Cortex of kidney (tissue), 1 donor: Measurements from ENCODE around the gene NUDT22.

Experiments
- DNase-seq: peaks from one replicate; lab custom pipeline; 2025; lab: John Stamatoyannopoulos, UW

The NUDT22 gene

DNA sequence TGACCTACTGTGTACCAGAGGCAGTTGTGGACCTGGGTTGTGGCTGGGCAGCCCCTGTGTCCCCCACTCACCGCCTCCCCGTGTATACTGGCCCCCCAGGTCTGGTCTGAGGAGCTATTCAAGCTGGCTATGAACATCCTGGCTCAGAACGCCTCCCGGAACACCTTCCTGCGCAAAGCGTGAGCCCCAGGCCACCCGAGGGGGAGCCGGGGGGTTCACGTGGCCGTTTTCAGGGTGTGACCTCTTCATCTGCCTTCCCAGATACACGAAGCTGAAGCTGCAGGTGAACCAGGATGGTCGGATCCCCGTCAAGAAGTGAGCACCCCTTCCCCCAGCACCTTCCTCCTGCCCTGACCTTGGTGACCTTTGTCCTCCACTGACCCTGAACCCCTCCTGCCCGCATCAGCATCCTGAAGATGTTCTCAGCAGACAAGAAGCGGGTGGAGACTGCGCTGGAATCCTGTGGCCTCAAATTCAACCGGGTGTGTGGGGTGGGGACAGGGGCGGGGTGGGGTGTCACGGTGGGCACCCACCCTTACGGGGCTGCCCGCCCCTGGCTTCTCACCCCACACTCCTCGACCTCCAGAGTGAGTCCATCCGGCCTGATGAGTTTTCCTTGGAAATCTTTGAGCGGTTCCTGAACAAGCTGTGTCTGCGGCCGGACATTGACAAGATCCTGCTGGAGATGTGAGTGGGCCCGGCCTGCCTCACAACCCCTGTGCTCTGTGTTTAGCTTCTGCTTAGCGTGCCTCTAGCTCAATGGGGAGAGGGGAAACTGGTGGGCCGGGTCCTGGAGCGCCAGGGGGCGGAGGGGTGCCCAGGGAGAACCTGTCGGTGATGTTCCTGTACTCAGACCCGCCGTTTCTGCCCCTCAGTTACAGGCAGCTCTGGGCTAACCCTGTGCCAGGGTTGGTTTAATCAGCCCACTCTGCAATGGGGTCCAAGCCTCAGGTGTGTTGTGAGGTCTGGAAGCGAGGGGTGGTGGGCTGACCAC is 29.4 kb downstream of the NUDT22 start:
- DNase-seq = no peak

DNA sequence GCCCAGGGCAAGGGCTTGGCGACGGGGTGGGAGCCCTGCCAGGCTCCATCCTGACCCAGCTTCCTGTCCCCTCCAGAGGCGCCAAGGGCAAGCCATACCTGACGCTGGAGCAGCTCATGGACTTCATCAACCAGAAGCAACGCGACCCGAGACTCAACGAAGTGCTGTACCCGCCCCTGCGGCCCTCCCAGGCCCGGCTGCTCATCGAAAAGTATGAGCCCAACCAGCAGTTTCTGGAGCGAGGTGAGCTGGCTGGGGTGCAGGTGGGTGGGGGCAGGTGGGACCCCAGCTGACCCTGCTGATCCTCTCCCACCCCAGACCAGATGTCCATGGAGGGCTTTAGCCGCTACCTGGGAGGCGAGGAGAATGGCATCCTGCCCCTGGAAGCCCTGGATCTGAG is 30.2 kb downstream of the NUDT22 start:
- DNase-seq = no peak

DNA sequence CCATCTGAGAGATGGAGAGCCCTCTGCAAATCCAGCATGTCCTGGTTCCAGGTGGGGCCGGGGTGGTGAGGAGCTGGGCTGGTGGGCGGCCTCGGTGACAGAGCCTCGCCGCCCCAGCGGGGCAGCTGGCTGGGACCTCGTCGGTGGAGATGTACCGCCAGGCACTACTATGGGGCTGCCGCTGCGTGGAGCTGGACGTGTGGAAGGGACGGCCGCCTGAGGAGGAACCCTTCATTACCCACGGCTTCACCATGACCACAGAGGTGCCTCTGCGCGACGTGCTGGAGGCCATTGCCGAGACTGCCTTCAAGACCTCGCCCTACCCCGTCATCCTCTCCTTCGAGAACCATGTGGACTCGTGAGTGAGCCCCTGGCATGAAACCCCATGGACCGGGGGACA is 32.3 kb downstream of the NUDT22 start:
- no peak for DNase-seq

DNA sequence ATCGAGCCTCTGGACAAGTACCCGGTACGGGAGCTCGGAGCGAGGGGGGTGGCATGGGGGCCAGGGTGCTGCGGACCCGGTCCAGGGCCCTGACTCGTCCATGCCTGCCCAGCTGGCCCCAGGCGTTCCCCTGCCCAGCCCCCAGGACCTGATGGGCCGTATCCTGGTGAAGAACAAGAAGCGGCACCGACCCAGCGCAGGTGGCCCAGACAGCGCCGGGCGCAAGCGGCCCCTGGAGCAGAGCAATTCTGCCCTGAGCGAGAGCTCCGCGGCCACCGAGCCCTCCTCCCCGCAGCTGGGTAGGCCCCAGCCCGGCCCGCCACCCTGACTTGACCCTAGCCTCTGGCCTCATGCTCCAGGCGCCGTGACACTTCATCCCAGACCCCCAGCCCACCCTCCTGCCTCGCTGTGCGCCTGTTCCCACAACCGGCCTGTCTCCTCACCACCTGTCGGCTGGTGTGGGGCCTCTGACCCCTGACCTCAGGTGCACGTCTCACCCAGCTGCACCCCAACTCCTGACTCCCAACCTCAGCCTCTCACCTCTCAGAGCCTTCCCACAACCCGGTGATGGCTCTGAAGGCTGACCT is 33.0 kb downstream of the NUDT22 start:
- DNase-seq = no peak

DNA sequence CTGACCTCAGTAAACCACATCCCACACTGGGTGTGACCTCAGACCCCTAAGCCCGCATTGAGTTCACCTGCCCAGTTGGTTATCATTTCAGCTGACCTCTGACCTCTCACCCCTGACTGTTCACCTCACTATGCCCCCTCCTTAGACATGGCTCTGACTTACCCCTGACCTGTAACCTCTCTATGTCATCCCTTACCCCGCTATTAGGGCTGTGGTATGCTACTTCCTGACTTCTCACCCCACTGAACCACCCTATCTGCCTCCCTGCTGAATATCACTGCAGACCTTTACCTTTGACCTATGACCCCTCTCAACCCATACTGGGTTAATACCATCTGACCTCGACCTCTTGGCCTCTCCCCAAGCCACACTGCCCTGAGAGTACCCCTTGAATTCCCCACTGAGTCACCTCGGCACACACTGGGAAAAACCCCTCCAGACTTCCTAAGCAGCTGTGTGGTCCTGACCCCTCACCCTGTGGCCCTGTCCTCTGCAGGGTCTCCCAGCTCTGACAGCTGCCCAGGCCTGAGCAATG is 33.5 kb downstream of the NUDT22 start:
- no peak for DNase-seq

DNA sequence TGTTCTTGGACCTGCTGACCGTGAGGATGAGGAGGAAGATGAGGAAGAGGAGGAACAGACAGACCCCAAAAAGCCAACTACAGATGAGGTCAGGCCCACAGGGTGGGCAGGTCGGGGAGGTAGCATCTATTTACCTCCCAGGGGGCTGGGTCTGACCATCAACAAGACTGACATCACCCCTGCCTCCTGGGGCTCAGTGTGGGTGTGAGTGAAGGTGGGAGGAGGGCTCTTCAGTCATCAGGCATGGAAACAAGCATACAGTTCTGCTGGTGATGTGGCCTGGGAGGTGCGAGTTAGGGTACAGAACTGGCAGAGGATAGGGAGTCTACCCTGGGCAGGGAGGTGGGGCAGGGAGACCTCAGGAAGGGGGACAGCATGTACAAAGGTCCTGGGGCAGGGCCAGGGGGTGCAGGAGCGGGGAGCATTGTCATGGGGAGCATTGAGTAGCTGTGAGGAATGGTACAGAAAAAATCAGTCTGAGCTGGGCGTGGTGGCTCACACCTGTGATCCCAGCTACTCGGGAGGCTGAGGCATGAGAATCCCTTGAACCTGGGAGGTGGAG is 34.2 kb downstream of the NUDT22 start:
- DNase-seq = no peak

DNA sequence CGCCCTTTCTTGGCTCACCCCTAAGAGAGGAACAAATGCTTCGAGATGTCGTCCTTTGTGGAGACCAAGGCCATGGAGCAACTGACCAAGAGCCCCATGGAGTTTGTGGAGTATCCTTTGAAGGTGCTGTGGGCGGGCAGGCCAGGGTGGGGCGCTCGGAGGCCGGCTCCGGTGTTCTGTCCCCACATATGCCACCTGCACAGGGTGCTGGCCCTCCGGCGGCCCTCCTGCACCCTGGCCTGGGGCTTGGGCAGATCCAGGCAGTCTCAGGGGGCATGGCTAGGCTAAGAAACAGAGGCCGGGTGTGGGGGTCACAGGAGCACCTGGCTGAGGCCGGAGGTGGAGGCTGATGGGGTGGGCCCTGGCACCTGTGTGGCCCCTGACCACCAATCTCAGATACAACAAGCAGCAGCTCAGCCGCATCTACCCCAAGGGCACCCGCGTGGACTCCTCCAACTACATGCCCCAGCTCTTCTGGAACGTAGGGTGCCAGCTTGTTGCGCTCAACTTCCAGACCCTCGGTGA is 35.5 kb downstream of the NUDT22 start:
- no peak for DNase-seq

DNA sequence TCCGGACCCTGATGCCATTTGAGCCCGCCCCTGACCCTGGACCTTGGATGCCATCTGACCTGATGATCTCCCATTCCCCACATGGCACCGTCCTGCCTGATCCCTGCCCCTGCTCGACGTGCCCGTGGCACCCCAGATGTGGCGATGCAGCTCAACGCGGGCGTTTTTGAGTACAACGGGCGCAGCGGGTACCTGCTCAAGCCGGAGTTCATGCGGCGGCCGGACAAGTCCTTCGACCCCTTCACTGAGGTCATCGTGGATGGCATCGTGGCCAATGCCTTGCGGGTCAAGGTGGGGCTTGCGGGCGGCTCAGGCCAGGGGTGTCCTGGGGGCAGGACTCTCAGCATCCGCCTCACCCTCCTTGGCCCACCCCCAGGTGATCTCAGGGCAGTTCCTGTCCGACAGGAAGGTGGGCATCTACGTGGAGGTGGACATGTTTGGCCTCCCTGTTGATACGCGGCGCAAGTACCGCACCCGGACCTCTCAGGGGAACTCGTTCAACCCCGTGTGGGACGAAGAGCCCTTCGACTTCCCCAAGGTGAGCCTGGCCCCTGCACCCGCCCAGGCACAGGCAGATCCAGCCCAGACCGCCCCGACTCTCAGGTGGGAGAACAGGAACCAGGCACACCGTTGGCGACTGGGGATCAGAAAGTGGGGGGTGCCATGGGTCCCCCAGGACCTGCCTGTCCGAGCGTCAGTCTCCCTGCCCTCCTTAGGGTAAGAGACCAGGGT is 36.4 kb downstream of the NUDT22 start:
- DNase-seq = no peak

DNA sequence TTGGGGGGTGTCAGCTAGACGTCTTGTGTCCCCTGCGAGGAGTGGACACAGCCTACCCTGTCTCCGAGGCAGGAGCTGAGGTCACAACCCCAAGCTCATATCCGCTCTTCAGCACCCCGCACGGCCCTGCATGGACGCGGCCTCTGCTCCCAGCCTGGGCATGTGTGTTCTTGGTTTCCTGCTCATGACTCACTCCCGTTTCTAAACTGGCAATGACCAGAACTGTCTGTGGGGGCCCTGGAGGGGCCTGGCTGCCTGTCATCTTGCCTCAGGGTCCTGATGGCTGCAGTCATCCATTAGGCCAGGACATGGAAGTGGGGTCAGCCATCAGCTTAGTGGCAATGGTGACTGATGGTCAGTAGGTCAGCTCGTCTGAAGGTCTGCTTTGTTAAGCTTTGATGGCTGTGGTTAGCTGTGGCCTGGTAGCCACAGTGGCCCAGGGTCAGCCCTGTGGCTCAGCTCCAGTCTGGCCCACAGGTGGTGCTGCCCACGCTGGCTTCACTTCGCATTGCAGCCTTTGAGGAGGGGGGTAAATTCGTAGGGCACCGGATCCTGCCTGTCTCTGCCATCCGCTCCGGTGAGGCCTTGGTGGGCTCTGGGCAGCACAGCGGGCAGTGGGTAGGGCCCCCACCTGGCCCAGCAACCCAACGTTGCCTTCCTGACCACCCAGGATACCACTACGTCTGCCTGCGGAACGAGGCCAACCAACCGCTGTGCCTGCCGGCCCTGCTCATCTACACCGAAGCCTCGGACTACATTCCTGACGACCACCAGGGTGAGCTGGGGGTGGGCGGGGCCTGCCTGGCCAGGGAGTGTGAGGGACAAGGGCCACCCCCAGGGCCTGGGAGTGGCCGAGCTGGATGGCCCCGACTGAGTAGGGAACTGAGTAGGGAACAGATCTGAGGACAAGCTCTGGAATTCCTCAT is 37.2 kb downstream of the NUDT22 start:
- no peak for DNase-seq

DNA sequence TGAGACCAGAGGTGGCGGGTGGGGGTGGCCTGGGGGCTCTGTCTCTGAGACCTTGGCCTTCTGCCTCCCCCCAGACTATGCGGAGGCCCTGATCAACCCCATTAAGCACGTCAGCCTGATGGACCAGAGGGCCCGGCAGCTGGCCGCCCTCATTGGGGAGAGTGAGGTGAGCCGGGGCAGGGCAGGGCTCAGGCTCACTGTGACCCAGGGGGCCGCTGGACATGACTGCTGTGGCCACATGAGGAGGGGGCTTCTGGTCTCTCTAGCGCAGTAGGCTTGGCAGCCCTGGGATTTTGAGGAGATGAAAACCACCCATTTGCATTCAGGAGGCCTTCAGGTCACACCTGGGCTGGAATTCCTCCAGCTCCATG is 37.9 kb downstream of the NUDT22 start:
- no peak for DNase-seq

DNA sequence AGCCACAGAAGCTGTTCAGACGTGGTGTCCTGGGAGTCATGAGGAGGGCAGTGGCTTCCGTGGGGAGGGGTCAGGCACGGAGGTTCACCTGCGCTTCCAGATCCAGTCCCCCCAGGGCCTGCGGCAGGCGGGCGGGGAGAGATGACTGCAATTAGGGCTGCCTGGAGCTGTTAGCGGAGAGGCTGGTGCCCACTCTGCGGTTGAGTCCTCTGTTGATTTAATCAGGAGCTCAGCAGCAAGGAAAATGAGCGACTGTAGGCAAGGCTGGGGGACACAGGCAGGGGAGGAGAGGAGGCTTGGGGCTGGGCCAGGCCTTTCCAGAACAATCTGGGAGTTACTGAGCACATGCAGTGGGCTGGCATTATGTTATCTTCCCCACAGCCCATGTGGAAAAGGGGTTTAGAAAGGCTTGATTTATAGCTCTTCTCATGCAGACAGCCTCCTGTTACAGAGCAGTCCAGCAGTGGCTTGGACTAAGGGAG is 38.3 kb downstream of the NUDT22 start:
- no peak for DNase-seq

DNA sequence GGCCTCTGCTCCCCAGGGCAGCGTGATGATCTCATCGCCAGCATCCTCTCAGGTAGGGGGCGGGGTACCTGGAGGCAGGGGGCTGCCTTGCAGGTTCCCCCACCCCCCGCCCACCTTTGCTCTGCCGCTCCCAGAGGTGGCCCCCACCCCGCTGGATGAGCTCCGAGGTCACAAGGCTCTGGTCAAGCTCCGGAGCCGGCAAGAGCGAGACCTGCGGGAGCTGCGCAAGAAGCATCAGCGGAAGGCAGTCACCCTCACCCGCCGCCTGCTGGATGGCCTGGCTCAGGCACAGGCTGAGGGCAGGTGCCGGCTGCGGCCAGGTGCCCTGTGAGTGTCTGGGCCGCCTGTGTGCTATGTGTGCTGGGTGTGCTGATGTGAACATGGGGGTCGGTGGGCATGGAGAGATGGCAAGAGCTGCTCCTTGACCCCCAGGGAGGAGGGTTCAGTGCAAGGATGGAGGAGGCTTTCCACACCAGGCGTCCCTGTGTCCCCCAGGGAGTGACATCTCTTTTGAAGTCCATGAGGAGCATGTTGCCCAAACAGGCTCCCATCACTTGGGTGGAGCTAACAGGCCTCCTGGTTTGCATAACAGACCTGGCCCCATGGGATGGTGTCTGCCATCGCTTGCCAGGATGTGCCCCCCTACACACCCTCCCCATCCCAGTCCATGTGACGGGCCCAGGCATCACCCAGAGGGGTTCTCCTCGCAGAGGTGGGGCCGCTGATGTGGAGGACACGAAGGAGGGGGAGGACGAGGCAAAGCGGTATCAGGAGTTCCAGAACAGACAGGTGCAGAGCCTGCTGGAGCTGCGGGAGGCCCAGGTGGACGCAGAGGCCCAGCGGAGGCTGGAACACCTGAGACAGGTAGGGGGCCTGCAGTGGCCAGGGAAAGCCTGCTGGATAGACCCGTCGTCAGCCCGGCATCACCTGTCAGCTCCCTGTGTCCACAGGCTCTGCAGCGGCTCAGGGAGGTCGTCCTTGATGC is 39.4 kb downstream of the NUDT22 start:
- DNase-seq = no peak

DNA sequence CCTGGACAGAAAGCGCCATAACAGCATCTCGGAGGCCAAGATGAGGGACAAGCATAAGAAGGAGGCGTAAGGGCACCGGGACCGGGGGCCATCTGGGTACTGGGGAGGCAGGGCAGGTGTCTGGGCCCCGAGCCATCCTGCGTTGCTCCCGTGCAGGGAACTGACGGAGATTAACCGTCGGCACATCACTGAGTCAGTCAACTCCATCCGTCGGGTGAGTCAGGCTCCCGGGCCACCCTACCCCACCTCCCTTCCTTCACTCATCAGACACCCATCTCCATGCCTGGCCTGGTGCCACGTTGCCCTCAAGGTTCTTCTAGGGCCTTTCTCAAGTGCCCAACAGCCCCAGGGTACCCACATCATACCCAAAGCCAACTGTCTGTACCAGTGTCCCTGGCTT is 40.3 kb downstream of the NUDT22 start:
- no peak for DNase-seq

DNA sequence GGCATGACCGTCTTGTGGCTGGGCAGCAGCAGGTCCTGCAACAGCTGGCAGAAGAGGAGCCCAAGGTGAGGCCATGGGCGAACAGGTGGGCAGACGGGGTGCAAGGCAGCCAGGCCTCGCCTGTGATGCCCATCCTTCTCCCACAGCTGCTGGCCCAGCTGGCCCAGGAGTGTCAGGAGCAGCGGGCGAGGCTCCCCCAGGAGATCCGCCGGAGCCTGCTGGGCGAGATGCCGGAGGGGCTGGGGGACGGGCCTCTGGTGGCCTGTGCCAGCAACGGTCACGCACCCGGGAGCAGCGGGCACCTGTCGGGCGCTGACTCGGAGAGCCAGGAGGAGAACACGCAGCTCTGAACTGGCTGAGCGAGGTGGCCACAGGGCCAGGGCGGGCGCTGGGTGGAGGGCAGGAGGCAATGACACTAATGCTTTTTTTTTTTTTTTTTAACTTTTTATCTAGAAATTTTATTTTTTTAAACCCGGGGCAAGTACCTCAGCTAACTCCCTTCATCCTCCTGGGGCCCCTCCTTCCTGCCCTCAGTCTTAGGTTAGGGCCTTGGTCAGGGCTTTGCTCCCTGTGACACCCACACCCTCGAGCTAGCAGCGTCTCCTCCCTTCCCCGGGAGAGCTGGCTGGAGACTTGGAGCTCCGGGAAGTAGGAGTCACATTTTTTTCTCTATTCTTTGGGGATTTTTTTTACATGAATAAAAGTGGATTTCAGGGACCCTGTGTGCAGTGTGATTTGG is 41.3 kb downstream of the NUDT22 start:
- DNase-seq = no peak

DNA sequence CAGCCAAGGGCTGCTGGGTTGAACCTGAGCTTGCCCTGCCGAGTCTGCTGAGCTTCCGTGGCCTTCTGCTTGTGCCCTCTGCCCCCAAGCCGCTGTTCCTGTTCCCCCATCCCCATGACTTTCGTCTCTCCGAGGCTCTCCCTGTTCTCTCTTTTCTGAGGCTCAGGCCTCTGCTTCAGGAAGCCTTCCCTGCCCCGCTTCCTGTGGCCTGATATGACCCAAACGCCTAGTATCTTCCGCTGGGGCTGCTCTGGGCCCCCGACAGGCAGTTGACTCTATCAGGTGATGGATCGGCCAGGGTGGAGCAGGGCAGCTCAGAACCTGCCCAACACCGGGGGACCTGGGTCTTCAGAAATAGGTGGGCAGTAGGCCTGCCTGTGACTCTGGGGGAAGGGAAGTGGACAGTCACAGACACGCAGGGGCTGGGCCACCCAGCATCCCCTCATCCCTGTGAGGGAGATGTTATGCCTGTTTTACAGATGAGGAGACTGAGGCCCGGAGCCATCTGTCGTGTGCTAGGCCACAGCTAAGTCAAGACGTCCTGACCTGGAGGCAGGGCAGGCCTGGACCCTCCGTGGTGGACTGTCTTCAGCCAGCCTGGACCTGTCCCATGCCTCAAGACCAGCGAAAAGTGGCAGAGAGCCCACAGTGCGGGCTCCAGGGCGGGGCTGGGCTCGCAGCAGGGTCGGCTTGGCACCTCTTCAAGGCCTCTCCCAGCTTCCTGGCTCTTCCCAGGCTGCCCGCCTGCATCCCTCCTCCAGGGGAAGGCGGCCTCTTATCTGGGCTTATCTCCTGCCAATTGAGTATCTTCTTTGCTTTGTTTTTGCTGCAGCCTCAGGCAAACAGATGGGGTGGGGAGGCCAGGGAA is 42.2 kb downstream of the NUDT22 start:
- no peak for DNase-seq

DNA sequence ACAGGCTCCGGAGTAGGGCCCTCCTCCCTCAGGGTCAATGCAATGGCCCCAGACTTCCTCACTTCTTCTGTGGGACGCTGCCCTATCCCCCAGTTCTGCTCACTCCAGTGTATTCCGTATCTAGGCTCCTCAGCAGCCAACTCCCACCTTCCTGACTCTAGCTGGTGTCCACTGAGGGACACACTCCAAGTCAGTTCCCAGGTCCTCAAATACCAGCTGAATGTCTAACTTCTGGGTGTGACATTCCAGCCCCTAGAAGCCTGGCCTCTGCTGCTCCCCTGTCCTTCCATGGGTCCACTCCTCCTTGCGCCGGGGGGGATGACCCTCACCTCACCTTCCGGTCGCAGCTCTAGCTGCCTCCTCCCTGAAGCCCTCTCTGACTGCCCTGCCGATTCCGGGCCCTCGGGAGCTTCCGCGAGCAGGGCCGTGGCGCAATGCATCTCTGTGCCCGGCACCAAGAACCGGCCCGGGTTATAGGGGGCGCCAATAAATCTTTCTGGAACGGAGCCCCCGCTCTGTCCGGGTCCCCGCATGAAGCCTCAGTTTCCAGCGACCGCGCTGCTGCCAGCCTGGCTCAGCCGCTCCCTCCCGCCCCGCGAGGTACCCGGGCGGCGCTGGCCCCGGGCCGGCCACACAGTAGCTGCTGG is 42.9 kb downstream of the NUDT22 start:
- DNase-seq = no peak

DNA sequence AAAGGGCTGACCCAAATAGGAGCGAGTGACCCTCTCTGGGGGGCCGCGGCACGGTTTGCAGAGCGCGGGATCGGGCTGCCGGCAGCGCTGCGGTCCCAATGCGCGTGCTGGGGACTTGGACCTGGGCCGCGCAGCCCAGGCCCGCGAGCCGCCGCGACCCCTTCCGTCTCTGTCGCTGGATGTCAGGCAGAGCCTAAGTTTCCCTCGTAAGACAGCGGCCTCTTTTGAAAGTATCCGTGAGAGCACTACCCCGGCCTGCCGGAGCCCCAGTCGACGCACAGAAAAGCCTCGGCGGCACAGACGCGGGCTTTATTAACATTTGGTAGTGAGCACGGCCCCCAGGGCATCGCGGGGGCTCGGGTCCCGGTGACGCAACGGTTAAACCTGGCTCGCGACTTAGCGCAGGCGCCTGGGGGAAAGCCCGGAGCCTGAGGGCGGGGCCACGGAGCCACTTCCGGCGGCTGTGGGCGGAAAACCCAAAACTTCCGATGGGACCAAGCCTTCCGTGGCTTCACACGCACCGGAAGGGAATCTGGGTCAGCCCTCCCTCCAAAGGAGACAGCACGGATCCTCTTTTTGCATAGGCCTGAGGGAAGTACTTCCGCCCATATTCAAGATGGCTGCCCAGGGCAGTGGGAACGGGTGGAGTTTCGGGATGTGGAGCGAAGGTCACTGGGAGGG is 43.6 kb downstream of the NUDT22 start:
- DNase-seq = no peak
